HG03565 (cell line): ENCODE measurements around the gene EZH1.
"Not testable (repeated sequence)": the region's sequence is repeated elsewhere in the genome, so short reads cannot be mapped to it uniquely, and the experiment has no call there.

Experiments
- ATAC-seq: cut with Tn5 transposase; IDR thresholded peaks from one replicate; pipeline ENCODE4 v1.9.1; 2021; ENCODE audit warnings: mild to moderate bottlenecking, moderate library complexity; ENCODE audit not compliant: unreplicated experiment

The EZH1 gene

DNA sequence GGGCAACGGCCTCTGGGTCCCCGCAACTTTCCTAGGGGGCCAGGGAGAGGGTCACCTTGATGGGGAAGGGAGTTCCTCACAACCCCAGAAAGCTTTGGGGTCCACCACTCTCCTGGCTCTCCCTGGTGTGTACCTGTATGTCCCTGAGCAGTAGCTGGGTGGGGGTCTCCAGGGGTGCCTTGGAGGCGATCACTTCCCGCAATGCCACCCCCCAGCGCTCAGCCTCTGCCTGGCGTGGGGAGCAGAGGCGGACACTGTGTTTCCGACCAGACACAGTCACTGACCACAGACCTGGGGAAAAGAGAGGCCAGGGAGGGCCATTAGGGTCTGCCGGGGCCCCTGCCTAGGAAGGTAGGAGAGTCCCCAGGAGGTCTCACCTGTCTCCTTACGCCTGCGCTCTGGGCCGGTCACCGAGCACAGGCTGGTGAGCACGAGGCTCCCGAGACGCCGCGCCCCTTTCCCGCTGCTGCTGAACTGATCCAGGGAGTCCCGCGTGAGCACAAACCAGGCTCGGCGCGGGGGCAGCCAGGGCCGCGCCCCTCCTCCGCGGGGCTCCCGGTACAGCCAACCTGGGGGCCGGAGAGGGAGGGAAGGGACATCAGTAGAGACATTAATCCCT is 71.5 kb downstream of the EZH1 start:
- no peak for ATAC-seq

DNA sequence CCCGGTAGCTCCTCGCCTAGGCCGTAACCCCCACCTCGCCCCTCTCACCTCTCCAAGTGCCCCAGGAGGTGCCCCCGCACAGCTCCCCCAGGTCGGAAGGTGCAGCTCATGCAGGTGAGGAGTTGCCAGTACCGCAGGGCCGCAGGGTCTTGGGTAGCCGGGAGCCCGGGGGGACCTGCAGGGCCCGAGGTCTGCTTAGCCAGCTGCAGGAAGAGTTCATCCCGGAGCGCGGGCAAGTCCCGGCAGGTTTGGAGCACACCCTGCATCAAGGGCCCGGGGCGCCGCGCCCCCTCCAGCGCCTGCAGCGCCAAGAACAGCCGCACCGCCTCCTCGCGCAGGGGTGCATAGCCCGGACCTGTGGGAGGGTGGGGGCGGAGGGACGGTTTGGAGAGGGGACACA is 72.8 kb downstream of the EZH1 start:
- no peak for ATAC-seq

GRCh38 chr17:42670789-42671657 is 73.8 kb downstream of the EZH1 start:
- no peak for ATAC-seq

- no peak for ATAC-seq
Measured at GRCh38 chr17:42669977-42670788, 74.7 kb downstream of the EZH1 start.

DNA sequence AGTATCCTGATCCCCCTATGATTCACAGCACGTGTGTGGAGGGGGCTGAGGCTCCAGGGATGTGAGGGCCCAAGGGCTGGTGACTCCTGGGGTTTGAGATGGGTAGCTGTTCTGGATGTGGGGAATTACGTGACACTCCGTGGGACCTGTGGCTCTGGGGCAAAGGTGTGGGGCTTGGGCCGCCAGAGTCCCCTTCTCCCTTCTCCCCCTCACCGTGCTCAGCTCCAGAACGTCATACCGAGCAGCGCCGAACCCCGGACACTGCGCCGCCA is 75.2 kb downstream of the EZH1 start:
- no peak for ATAC-seq

- ATAC-seq = no peak
Measured at GRCh38 chr17:42667088-42667951, 77.5 kb downstream of the EZH1 start.

DNA sequence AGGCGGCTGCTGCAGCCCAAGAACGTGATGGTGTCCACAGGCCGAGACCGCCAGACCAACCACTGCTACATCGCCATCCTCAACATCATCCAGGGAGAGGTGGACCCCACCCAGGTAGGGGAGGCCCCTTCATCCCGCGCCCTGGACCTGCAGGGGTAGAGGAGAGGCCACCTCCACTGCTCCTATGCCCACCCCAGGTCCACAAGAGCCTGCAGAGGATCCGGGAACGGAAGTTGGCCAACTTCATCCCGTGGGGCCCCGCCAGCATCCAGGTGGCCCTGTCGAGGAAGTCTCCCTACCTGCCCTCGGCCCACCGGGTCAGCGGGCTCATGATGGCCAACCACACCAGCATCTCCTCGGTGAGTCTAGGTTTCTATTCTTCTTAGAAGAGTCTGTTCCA is 78.7 kb downstream of the EZH1 start:
- not testable (repeated sequence) for ATAC-seq

DNA sequence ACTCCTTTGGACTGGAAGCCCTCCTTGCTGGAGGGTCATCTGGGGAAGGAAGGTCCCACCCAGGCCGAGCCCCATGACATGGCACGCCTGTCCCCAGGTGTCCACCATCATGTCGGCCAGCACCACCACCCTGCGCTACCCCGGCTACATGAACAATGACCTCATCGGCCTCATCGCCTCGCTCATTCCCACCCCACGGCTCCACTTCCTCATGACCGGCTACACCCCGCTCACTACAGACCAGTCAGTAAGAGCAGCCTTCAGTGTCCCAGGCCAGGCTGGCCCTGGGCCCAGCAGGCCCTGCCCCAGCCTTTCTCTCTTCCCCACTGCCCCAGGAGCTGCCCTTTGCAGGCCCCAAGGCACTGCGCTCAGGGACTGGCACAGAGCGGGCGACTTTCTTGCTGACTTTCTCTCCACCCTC is 79.2 kb downstream of the EZH1 start:
- ATAC-seq = no peak

- ATAC-seq = no peak
Measured at GRCh38 chr17:42660692-42661345, 84.0 kb downstream of the EZH1 start.

DNA sequence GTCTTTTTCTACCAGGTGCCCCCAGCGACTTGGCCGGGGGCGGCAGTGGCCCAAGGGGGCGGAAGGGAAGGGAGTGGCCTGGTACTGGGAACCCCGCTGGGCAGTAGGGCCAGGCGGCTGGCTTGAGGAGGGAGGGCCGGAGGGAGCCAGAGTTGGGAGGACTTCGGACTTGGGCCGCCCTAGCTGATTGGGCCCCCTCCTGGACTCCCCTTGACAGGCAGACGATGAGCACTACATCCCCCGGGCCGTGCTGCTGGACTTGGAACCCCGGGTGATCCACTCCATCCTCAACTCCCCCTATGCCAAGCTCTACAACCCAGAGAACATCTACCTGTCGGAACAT is 84.9 kb downstream of the EZH1 start:
- ATAC-seq = not testable (repeated sequence)

- peak; percentile 38 for ATAC-seq
Measured at GRCh38 chr17:42659079-42659931, 85.5 kb downstream of the EZH1 start, which contains the start of gene TUBG2. TSS of gene TUBG2 (plus strand) at chr17:42659284. CDS start at chr17:42659504, 220 bp downstream.

DNA sequence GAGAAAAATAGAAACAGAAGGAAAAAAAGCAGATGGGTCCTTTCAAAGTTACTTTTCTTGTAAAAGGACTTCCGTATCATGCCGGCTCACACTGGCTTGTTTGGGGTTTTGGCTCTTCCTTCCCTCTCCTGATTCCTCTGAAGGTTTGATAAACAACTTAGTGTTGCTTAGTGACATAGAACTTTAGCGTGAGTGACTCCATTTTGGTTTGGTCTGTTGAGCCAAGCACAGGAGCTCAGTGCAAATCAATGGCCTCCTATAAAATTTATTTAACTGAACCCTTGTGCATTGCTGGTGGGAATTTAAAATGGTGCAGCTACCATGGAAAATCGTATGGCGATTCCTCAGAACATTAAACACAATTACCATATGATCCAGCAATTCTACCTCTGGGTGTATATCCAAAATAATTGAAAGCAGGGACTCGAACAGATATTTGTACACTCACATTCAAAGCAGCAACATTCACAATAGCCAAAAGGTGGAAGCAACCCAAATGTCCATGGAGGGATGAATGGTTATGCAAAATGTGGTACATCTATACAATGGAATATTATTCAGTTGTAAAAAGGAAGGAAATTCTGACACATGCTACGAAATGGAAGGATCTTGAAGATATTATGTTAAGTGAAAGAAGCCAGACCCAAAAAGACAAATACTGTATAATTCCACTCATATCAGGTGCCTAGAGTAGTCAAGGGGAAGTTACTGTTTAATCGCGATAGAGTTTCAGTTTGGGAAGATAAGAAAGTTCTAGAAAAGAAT is 86.8 kb downstream of the EZH1 start:
- ATAC-seq = no peak

DNA sequence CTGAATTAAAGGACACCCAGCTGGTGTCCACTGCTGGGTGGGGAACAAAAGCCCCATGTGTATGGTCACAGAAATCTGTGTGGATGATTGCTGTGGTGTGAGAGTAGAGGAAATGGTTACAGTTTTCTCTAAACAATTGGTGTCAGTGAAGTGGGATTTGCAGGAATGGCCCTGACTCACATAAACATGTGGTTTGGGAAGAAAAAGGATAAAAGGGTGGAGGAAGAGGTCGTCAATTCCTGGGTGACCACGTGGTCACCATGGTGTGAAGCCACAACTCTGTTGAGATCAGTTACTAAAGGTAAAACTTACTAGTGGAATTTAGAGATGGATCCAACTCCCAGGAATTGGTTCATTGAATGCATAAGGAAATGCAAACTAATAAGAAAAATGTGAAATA is 89.3 kb downstream of the EZH1 start:
- ATAC-seq = no peak

DNA sequence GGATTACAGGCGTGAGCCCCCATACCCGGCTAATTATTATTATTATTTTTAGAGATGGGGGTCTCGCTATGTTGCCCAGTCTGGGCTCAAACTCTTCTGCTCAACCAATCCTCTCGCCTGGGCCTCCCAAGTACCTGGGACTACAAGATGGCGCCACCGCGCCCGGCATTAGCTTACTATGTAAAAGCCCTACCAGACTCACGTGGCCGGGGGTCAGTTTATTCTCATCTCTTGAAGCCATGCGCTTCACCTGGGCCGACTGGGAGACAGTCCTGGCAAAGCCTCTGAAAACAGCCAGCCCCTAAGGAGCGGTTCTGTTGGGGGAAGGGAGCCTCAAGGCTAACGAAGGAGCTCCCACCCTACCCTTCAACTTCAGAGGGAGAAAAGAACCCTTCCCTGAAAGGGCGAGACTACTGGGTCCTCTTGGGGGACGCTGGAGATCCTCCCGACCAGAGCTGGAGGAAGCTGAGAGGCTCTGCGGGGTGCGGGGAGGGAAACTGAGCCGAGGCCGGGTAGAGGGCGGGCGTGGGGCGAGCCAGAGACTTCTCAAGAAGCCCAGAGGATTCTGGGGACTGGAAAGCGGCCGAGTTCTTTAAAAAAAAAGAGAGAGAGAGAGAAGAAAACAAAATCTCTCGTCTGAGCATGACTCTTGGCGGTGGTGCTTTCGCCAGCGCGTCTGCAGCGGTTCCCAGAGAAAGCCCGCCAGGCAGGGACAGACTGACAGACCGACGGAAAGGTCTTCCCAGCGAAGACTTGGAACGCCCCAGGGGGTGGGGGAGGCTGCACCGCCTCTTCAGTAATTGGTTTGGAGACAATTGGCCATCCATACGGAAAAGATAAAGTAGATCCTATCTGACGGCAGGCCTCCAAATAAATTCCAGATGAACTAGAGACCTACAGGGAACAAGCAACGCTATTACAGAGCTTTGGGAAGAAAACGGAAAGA is 91.4 kb downstream of the EZH1 start:
- no peak for ATAC-seq

DNA sequence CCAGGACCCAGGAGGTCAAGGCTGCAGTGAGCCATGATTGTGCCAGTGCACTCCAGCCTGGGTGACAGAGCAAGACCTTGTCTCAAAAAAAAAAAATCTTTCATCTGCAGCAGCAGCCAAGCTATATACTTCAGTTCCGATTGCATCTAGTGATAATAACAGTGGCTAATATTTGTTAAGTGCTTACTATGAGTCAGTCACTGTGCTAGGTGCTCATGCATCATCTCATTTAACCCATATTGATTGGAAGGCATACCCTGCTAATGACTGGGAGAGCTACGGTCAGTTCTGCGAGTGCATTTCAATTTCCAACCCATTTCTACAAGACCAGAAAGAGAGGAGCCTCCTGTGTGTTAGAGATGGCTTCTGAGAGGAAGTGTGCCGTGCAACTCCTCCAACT is 93.4 kb downstream of the EZH1 start:
- no peak for ATAC-seq
